Left forelimb (tissue), 1 donor: Measurements from ENCODE around the gene CLMN.

Experiments
- DNase-seq: peaks from one replicate; pipeline ENCODE4 v3.0.0-alpha.2; 2018; ENCODE audit warnings: low spot score

CLMN gene

DNA sequence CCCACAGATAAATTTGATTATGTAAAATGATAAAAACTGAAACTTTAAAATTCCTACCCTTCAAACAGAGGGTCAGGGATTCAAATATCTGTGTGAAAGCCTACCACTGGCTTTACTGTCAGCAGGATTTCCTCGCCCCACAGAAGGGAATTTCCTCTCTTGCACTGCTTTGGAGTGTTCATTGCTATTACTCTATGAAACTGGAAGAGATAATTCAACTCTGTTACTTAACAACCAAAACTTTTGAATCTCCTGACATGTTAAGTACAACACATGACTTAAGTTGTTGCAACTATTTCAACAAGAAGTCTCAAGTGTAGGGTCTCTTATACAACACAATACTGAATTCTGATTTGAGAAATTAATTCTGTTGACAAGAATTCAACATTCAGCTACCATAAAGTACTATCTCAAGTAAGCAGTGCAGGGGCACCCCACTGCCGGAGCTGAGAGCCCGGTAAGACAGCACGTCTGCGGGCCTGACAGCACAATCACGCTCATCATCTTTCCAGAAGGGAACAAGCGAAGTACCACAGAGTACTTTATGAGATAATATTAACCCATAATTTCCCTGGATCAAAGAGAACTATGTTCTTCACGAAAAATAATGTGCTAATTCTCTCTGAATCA is 185.3 kb downstream of the CLMN start:
- no peak for DNase-seq

- no peak for DNase-seq
Observed at GRCh38 chr14:95133282-95133681, 186.4 kb downstream of the CLMN start.

GRCh38 chr14:95132760-95133159 is 186.9 kb downstream of the CLMN start:
- DNase-seq, result no peak
